PC-3 (cell line): ENCODE data around the gene CCDC190. TPM values are rescaled to one million over a fixed set of nuclear protein-coding genes. Genes with fewer than 3 reads are reported as not detected.

Source experiments
- ATAC-seq: fragments of 200-7000 bp; cut with Tn5 transposase; 2 replicates; pipeline ENCODE4 v1.9.1; 2020; ENCODE audit warnings: mild to moderate bottlenecking, moderate library complexity
- BruUV-seq: library from RNA; stranded (reverse); fragments of 400-500 nt; replicated peaks from 2 replicates; lab custom pipeline; 2021; lab: Mats Ljungman, UMichigan
- CTCF ChIA-PET: fragments of 300-600 bp; sonication (Branson Sonifier 250); formaldehyde crosslinking; loops from one replicate; lab custom pipeline; 2022; ENCODE audit warnings: antibody characterized with exemption; lab: Charles Lee
- POLR2A ChIA-PET: fragments of 300-600 bp; sonication (Branson Sonifier 250); formaldehyde crosslinking; loops from one replicate; lab custom pipeline; 2022; ENCODE audit warnings: antibody characterized with exemption; ENCODE audit not compliant: unreplicated experiment; lab: Charles Lee
- DNase-seq: peaks from one replicate; pipeline ENCODE4 v3.0.0-alpha.2; 2015
- H2AFZ ChIP-seq: fragments of 300-600 bp; sonication (generic); 2 replicates; pipeline ENCODE4 v1.6.0; 2016; ENCODE audit warnings: antibody characterized with exemption, low read length
- H3F3A ChIP-seq: fragments of 300-600 bp; sonication (generic); one replicate; pipeline ENCODE4 v1.6.0; 2017; ENCODE audit warnings: antibody characterized with exemption, low read length, control low read depth, mild to moderate bottlenecking; ENCODE audit not compliant: unreplicated experiment
- H3K27ac ChIP-seq: fragments of 300-600 bp; sonication (generic); 2 replicates; pipeline ENCODE4 v1.5.1; 2016; ENCODE audit warnings: mild to moderate bottlenecking, low read length
- H3K27me3 ChIP-seq: fragments of 300-600 bp; sonication (generic); 2 replicates; pipeline ENCODE4 v1.6.1; 2016; ENCODE audit warnings: low read length, mixed read lengths
- H3K36me3 ChIP-seq: fragments of 300-600 bp; sonication (generic); 2 replicates; pipeline ENCODE4 v1.6.1; 2016; ENCODE audit warnings: low read depth, mixed run types, low read length, mixed read lengths
- H3K4me1 ChIP-seq: fragments of 300-600 bp; sonication (generic); 2 replicates; pipeline ENCODE4 v1.5.1; 2016; ENCODE audit warnings: low read length; ENCODE audit not compliant: insufficient read depth
- H3K4me2 ChIP-seq: fragments of 300-600 bp; sonication (generic); 2 replicates; pipeline ENCODE4 v1.6.0; 2016; ENCODE audit warnings: low read length
- H3K4me3 ChIP-seq: fragments of 300-600 bp; sonication (generic); 2 replicates; pipeline ENCODE4 v1.5.1; 2016; ENCODE audit warnings: mild to moderate bottlenecking, low read length, mixed read lengths
- H3K79me2 ChIP-seq: fragments of 300-600 bp; sonication (generic); 2 replicates; pipeline ENCODE4 v1.6.1; 2017; ENCODE audit warnings: low read length, mixed read lengths
- H3K9ac ChIP-seq: fragments of 300-600 bp; sonication (generic); 2 replicates; pipeline ENCODE4 v1.6.0; 2016; ENCODE audit warnings: mild to moderate bottlenecking, low read length
- H3K9me2 ChIP-seq: fragments of 300-600 bp; sonication (generic); replicated peaks from 2 replicates; pipeline ENCODE4 v1.6.1; 2016; ENCODE audit warnings: mixed run types, low read length, mixed read lengths
- H3K9me3 ChIP-seq: fragments of 300-600 bp; sonication (generic); 2 replicates; pipeline ENCODE4 v1.6.1; 2016; ENCODE audit warnings: low read length, mixed read lengths
- H4K20me1 ChIP-seq: fragments of 300-600 bp; sonication (generic); 2 replicates; pipeline ENCODE4 v1.6.1; 2016; ENCODE audit warnings: low read length, mixed read lengths
- EZH2 ChIP-seq: fragments of 300-600 bp; sonication (generic); IDR thresholded peaks from one replicate; pipeline ENCODE4 v1.6.1; 2017; ENCODE audit warnings: antibody characterized with exemption, mild to moderate bottlenecking, low read length; ENCODE audit not compliant: unreplicated experiment
- EZH2phosphoT487 ChIP-seq: fragments of 300-600 bp; sonication (generic); IDR thresholded peaks from 2 replicates; pipeline ENCODE4 v1.6.1; 2018; ENCODE audit warnings: mild to moderate bottlenecking, antibody characterized with exemption, low read length, borderline replicate concordance
- intact Hi-C: fragments of 100-400 bp; cut with micrococcal nuclease; formaldehyde crosslinking; loops from 2 replicates; pipeline ENCODE4 v1.9.0; 2023
- total RNA-seq: library from RNA; depleted of rRNA; stranded (reverse); fragments of >200 nt; gene quantifications from 2 replicates; pipeline ENCODE4 v1.2.3, GENCODE V29; 2014
- TF ChIP-seq, protein P1 (sequence below): fragments of 300-600 bp; sonication (generic); conservative IDR thresholded peaks from 2 replicates; pipeline ENCODE4 v1.5.1; 2017; ENCODE audit warnings: antibody characterized with exemption, low read depth, mild to moderate bottlenecking, low read length

Gene CCDC190
- total RNA-seq, 1 experiment from 2014 or later = 0.62 TPM

DNA sequence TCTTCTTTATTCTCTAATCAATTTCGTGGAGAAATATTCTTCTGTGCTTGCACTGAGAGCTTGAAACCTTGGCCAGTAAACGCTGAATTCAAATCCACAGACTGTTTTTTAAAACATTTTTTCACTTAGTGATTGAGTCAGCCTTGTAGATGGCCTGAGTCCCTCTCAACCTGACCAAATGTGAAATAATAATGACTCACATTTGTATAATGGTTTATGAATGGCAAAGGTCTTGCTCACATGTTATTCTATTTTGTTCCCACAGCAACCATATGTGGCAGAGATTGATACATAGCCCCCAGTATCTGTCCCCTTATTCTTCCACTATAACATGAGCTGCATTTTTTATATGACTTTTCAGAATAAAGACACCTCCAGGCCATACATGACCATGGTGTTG lies 47.8 kb upstream of the CCDC190 start:
- POLR2A ChIA-PET = interaction anchor here (0.7 kb wide), 1 partner anchor 124 kb away, joined by 3 read pairs; no protein-coding TSS in a partner anchor
- peak overlapping the region; percentile 83 for H3K9ac ChIP-seq

DNA sequence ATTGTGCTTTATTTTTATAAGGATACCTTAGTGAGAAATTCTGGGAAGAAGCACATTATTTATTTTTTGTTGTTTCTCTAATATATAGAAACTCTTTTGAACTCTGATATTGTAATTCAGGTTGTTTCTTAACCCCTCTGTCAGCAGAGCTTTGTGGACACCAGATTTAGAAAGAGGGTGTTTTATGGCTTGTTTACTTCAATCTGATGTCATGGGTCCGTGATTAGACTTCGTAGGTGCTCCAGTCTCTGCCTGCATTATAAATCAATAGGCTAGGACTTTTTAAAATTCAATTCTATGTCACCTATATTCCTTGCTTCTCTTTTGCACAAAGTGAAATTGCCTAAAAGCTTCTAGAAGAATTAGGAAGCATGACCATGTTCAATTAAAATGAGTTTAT lies 47.3 kb upstream of the CCDC190 start:
- Histone ChIP-seq H3K9me2 (no peaks in the 10 kb centered on the region), H3K9ac (peak overlapping the region; percentile 83), H3K79me2 (no peaks in the 10 kb centered on the region), H4K20me1 (no peaks in the 10 kb centered on the region), H3K27ac (peak overlapping the region; percentile 94), H3K4me2 (peak overlapping the region; percentile 82), H3K9me3 (peaks cover 4% of the 10 kb centered on the region; the same call in 1 of the 2 replicates), H3F3A (peaks cover 3% of the 10 kb centered on the region), H3K4me3 (peak overlapping the region; percentile 51), H3K36me3 (0 out of 2 replicates have a peak, but pooled peaks cover 4% of the 10 kb centered on the region), H2AFZ (peak overlapping the region; percentile 65), H3K27me3 (no peaks in the 10 kb centered on the region), H3K4me1 (peaks cover 52% of the 10 kb centered on the region)
- ATAC-seq (peak; percentile 9; the same call in 1 of the 2 replicates), DNase-seq (peak; percentile 35)
- BruUV-seq = TSS peak; percentile 89
- intact Hi-C loops = loop anchor here (1.0 to 5.0 kb wide), 4 partner anchors 9 to 127 kb away; no protein-coding TSS in a partner anchor
- no peak for TF ChIP-seq EZH2
- TF ChIP-seq, protein P1, sequence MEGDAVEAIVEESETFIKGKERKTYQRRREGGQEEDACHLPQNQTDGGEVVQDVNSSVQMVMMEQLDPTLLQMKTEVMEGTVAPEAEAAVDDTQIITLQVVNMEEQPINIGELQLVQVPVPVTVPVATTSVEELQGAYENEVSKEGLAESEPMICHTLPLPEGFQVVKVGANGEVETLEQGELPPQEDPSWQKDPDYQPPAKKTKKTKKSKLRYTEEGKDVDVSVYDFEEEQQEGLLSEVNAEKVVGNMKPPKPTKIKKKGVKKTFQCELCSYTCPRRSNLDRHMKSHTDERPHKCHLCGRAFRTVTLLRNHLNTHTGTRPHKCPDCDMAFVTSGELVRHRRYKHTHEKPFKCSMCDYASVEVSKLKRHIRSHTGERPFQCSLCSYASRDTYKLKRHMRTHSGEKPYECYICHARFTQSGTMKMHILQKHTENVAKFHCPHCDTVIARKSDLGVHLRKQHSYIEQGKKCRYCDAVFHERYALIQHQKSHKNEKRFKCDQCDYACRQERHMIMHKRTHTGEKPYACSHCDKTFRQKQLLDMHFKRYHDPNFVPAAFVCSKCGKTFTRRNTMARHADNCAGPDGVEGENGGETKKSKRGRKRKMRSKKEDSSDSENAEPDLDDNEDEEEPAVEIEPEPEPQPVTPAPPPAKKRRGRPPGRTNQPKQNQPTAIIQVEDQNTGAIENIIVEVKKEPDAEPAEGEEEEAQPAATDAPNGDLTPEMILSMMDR = no peak
- TF ChIP-seq EZH2phosphoT487 = no peak
- POLR2A ChIA-PET = interaction anchor here (0.7 kb wide), 1 partner anchor 125 kb away, joined by 3 read pairs; no protein-coding TSS in a partner anchor
- CTCF ChIA-PET = no interaction called here

More for the DNA sequence above, 47.8 kb upstream of the CCDC190 start:
- Histone ChIP-seq H3K79me2 (no peaks in the 10 kb centered on the region), H3K9me3 (peaks cover 4% of the 10 kb centered on the region; the same call in 1 of the 2 replicates), H3F3A (peaks cover 3% of the 10 kb centered on the region), H3K4me3 (peak overlapping the region; percentile 51), H4K20me1 (no peaks in the 10 kb centered on the region), H3K4me2 (peak overlapping the region; percentile 82), H2AFZ (peak overlapping the region; percentile 65), H3K27me3 (no peaks in the 10 kb centered on the region), H3K27ac (peak overlapping the region; percentile 94), H3K4me1 (peaks cover 57% of the 10 kb centered on the region), H3K9me2 (no peaks in the 10 kb centered on the region), H3K36me3 (0 out of 2 replicates have a peak, but pooled peaks cover 4% of the 10 kb centered on the region)
- intact Hi-C loops = loop anchor here (1.0 to 5.0 kb wide), 4 partner anchors 9 to 126 kb away; no protein-coding TSS in a partner anchor
- BruUV-seq = no TSS peak
- no peak for TF ChIP-seq EZH2phosphoT487
- TF ChIP-seq EZH2 = no peak
- TF ChIP-seq, protein P1 = no peak
- CTCF ChIA-PET = no interaction called here
- DNase-seq = peak; percentile 93
- ATAC-seq = peak; percentile 72

DNA sequence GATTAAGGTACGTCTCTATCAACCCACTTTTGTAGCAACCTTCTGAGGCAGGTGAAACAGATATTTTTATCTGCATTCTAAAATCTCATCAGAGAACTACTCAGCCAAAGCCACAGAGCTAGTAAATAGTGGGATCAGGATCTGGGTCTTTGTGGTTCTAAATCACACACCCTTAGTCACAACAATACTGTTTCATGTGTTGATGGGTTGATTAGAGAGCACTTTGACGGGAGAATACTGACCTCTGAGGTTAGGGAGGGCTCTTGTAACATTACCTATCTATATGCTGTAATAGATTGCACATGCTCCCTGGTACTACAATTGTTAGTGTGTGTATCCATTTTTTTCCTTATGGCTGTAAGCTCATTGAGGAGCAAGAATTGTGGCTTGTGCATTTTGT lies 45.5 kb upstream of the CCDC190 start:
- peak overlapping the region; percentile 66; the same call in 1 of the 2 replicates for H3K9ac ChIP-seq
- H4K20me1 ChIP-seq = no peaks in the 10 kb centered on the region
- H3K9me2 ChIP-seq = no peaks in the 10 kb centered on the region
- intact Hi-C loops = loop anchor here (1.0 to 5.0 kb wide), 2 partner anchors 34 to 50 kb away; no protein-coding TSS in a partner anchor
- H3K27me3 ChIP-seq = no peaks in the 10 kb centered on the region
- H3K4me3 ChIP-seq = no peak overlapping the region
- H3K4me2 ChIP-seq = peak overlapping the region; percentile 65
- CTCF ChIA-PET = interaction anchor here (1.0 kb wide), 1 partner anchor 163 kb away, joined by 4 read pairs; the partner anchor contains the start of gene RGS4
- H3K4me1 ChIP-seq = peaks cover 52% of the 10 kb centered on the region
- POLR2A ChIA-PET = interaction anchor here (0.5 kb wide), 1 partner anchor 82 kb away, joined by 8 read pairs; no protein-coding TSS in a partner anchor
- H3F3A ChIP-seq = peaks cover 3% of the 10 kb centered on the region
- peak overlapping the region; percentile 94 for H3K27ac ChIP-seq
- no TSS peak for BruUV-seq
- no peaks in the 10 kb centered on the region for H3K36me3 ChIP-seq
- peak; percentile 12 for ATAC-seq
- H3K9me3 ChIP-seq = no peaks in the 10 kb centered on the region
- DNase-seq = peak; percentile 74
- TF ChIP-seq, protein P1 = no peak
- TF ChIP-seq EZH2phosphoT487 (no peak), EZH2 (no peak)
- H3K79me2 ChIP-seq = no peaks in the 10 kb centered on the region
- H2AFZ ChIP-seq = no peak overlapping the region
